OCI-LY7 (cell line): ENCODE data around the gene GGN. TPM values are rescaled to one million over a fixed set of nuclear protein-coding genes. Genes with fewer than 3 reads are reported as not detected.

Experiments used
- Bru-seq: library from RNA; stranded (reverse); fragments of 400-500 nt; gene quantifications from one replicate; lab custom pipeline; 2021; lab: Mats Ljungman, UMichigan
- BruChase-seq, 2 experiments: library from RNA; stranded (reverse); fragments of 400-500 nt; gene quantifications; one replicate each; lab custom pipeline; 2021; lab: Mats Ljungman, UMichigan
- BruUV-seq: library from RNA; stranded (reverse); fragments of 400-500 nt; replicated peaks from 2 replicates; lab custom pipeline; 2021; lab: Mats Ljungman, UMichigan
- CTCF ChIA-PET: fragments of 300-600 bp; sonication (Branson Sonifier 250); formaldehyde crosslinking; loops from one replicate; lab custom pipeline; 2022; ENCODE audit warnings: antibody characterized with exemption; ENCODE audit not compliant: unreplicated experiment; lab: Charles Lee
- POLR2A ChIA-PET: fragments of 300-600 bp; sonication (Branson Sonifier 250); formaldehyde crosslinking; loops from one replicate; lab custom pipeline; 2022; ENCODE audit warnings: antibody characterized with exemption; lab: Charles Lee
- DNase-seq: peaks from one replicate; pipeline ENCODE4 v3.0.0-alpha.2; 2015; ENCODE audit warnings: low spot score
- H2AFZ ChIP-seq: fragments of 200-600 bp; sonication (generic), shearing (Covaris generic); 2 replicates; pipeline ENCODE4 v1.6.1; 2014; ENCODE audit warnings: mild to moderate bottlenecking, antibody characterized with exemption, low read length, moderate library complexity
- H3K27ac ChIP-seq: fragments of 200-600 bp; sonication (generic); 2 replicates; pipeline ENCODE4 v1.5.1; 2014; ENCODE audit warnings: mixed run types, low read depth, mild to moderate bottlenecking, moderate library complexity, low read length, inconsistent platforms; ENCODE audit not compliant: poor library complexity, severe bottlenecking
- H3K36me3 ChIP-seq: fragments of 200-600 bp; sonication (generic); 2 replicates; pipeline ENCODE4 v1.6.1; 2014; ENCODE audit warnings: mild to moderate bottlenecking, antibody characterized with exemption, low read length, moderate library complexity, mixed read lengths; ENCODE audit not compliant: insufficient read depth
- H3K4me1 ChIP-seq: fragments of 200-600 bp; sonication (generic); 2 replicates; pipeline ENCODE4 v1.5.1; 2014; ENCODE audit warnings: mild to moderate bottlenecking, low read length; ENCODE audit not compliant: insufficient read depth, poor library complexity, severe bottlenecking
- H3K4me2 ChIP-seq: fragments of 200-600 bp; sonication (generic); 2 replicates; pipeline ENCODE4 v1.6.1; 2014; ENCODE audit warnings: mild to moderate bottlenecking, low read length
- H3K4me3 ChIP-seq: fragments of 200-600 bp; sonication (generic); 2 replicates; pipeline ENCODE4 v1.5.1; 2014; ENCODE audit warnings: mild to moderate bottlenecking, low read depth, low read length; ENCODE audit not compliant: poor library complexity, severe bottlenecking
- H3K79me2 ChIP-seq: fragments of 200-600 bp; sonication (generic); 2 replicates; pipeline ENCODE4 v1.6.1; 2016; ENCODE audit warnings: low read depth, mild to moderate bottlenecking, low read length, moderate library complexity, mixed read lengths; ENCODE audit not compliant: insufficient read depth
- H3K9me2 ChIP-seq: fragments of 200-600 bp; sonication (generic); 2 replicates; pipeline ENCODE4 v1.6.1; 2016; ENCODE audit warnings: mild to moderate bottlenecking, low read length, mixed read lengths; ENCODE audit not compliant: insufficient read depth
- H3K9me3 ChIP-seq: fragments of 200-600 bp; sonication (generic); 2 replicates; pipeline ENCODE4 v1.6.1; 2014; ENCODE audit warnings: mild to moderate bottlenecking, mixed run types, low read length, mixed read lengths
- H4K20me1 ChIP-seq: fragments of 200-600 bp; sonication (generic); 2 replicates; pipeline ENCODE4 v1.6.1; 2014; ENCODE audit warnings: mild to moderate bottlenecking, antibody characterized with exemption, low read length, moderate library complexity, mixed read lengths; ENCODE audit not compliant: insufficient read depth
- CTCF ChIP-seq: fragments of 200-600 bp; sonication (generic); conservative IDR thresholded peaks from 2 replicates; pipeline ENCODE4 v1.5.1; 2014; ENCODE audit warnings: mild to moderate bottlenecking, antibody characterized with exemption, low read length, moderate library complexity, mixed read lengths
- EZH2phosphoT487 ChIP-seq: fragments of 200-600 bp; sonication (generic); IDR thresholded peaks from 2 replicates; pipeline ENCODE4 v1.6.1; 2018; ENCODE audit warnings: low read depth, borderline replicate concordance, mild to moderate bottlenecking, mixed run types, antibody characterized with exemption, low read length, moderate library complexity, mixed read lengths
- intact Hi-C: fragments of 100-400 bp; cut with micrococcal nuclease; formaldehyde crosslinking; loops from one replicate; pipeline ENCODE4 v1.10.0; 2022; ENCODE audit not compliant: unreplicated experiment
- long read RNA-seq: library from polyadenylated mRNA; stranded (forward); transcript quantifications from one replicate; pipeline ENCODE4 v2.0.0, GENCODE V29; 2022
- total RNA-seq, 2 experiments: library from RNA; depleted of rRNA in 1 of 2; stranded (reverse); fragments of >200 nt in 1 of 2; shearing (Covaris generic) in 1 of 2; gene quantifications; 2 replicates each; pipeline ENCODE4 v1.2.3, GENCODE V29; 2014 to 2022

The GGN gene
- total RNA-seq (2014; rRNA removed; shearing (Covaris generic)) (not detected in 2 replicates), total RNA-seq (2022) (0.74 TPM in 1 of 2 replicates, not detected in the other), Bru-seq, nascent RNA (not detected), BruChase-seq, experiment 1, labeled RNA remaining after a 6-hour chase (not detected), BruChase-seq, experiment 2, labeled RNA remaining after a 2-hour chase (not detected)
- long read RNA-seq = 0 reads

- Histone ChIP-seq H3K4me1 (peaks cover 9% of the 10 kb centered on the region), H2AFZ (no peak within 1 kb of the TSS), H3K9me2 (no peaks in the 10 kb centered on the region), H3K79me2 (no peaks in the 10 kb centered on the region), H3K27ac (peak within 1 kb of the TSS; percentile 23), H4K20me1 (no peaks in the 10 kb centered on the region), H3K4me3 (peak within 1 kb of the TSS; percentile 62), H3K36me3 (peaks cover 16% of the 10 kb centered on the region; the same call in 1 of the 2 replicates), H3K4me2 (peak within 1 kb of the TSS; percentile 66), H3K9me3 (no peaks in the 10 kb centered on the region)
- TF ChIP-seq EZH2phosphoT487 (no peak), CTCF (no peak)
- ChIA-PET POLR2A (interaction anchor here (0.6 to 2.2 kb wide), 6 partner anchors 10 to 522 kb away, joined by 4 to 11 read pairs (median 5); partner anchors contain the start of genes FAM98C and PSMD8), CTCF (interaction anchor here (0.7 kb wide), 2 partner anchors 14 to 15 kb away, joined by 3 to 15 read pairs; partner anchors contain the start of genes FAM98C and PSMD8)
- intact Hi-C loops = loop anchor here (2.0 kb wide), 1 partner anchor 13 kb away; the partner anchor contains the start of gene PSMD8
- DNase-seq = peak; percentile 92
- no TSS peak for BruUV-seq
Measured at GRCh38 chr19:38387550-38388348, at the start of gene GGN. Gene GGN, minus strand, starts transcription at chr19:38388034. Its CDS starts 773 bp downstream, at chr19:38387261.

- intact Hi-C loops = no loop called here
- Histone ChIP-seq H4K20me1 (no peaks in the 10 kb centered on the region), H3K4me2 (no peak overlapping the region), H2AFZ (no peak overlapping the region), H3K9me2 (no peaks in the 10 kb centered on the region), H3K4me1 (no peaks in the 10 kb centered on the region), H3K79me2 (no peaks in the 10 kb centered on the region), H3K27ac (no peak overlapping the region), H3K36me3 (no peaks in the 10 kb centered on the region), H3K9me3 (no peaks in the 10 kb centered on the region), H3K4me3 (no peak overlapping the region)
- ChIA-PET CTCF (no interaction called here), POLR2A (no interaction called here)
- no TSS peak for BruUV-seq
- DNase-seq = no peak
- no peak for TF ChIP-seq CTCF
- no peak for TF ChIP-seq EZH2phosphoT487
Measured at GRCh38 chr19:38437295-38437694, 49.5 kb upstream of the GGN start.
